H9 (cell line): ENCODE measurements around the gene DSP. TPM values are rescaled to one million over a fixed set of nuclear protein-coding genes. Genes with fewer than 3 reads are reported as not detected.

ENCODE experiments used
- DNase-seq: peaks from one replicate; pipeline ENCODE4 v3.0.0-alpha.2; 2017
- H2AFZ ChIP-seq: one replicate; pipeline ENCODE4 v1.6.1; 2013; ENCODE audit warnings: mild to moderate bottlenecking, low read length, control low read depth, moderate library complexity
- H2AK5ac ChIP-seq: 2 replicates; pipeline ENCODE4 v1.6.1; 2013; ENCODE audit warnings: low read length, control low read depth, mixed read lengths; ENCODE audit not compliant: insufficient read length
- H2BK120ac ChIP-seq: one replicate; pipeline ENCODE4 v1.6.1; 2013; ENCODE audit warnings: low read depth, mild to moderate bottlenecking, low read length, control low read depth, inconsistent platforms; ENCODE audit not compliant: poor library complexity, severe bottlenecking
- H2BK12ac ChIP-seq: 2 replicates; pipeline ENCODE4 v1.6.1; 2013; ENCODE audit warnings: low read length, control low read depth, mixed read lengths, low read depth; ENCODE audit not compliant: insufficient read length
- H2BK15ac ChIP-seq: 2 replicates; pipeline ENCODE4 v1.6.1; 2013; ENCODE audit warnings: low read depth, low read length, control low read depth
- H2BK20ac ChIP-seq: one replicate; pipeline ENCODE4 v1.6.1; 2013; ENCODE audit warnings: low read depth, mild to moderate bottlenecking, low read length, control low read depth, inconsistent platforms; ENCODE audit not compliant: poor library complexity, severe bottlenecking
- H2BK5ac ChIP-seq: 2 replicates; pipeline ENCODE4 v1.6.1; 2013; ENCODE audit warnings: low read length, control low read depth, mixed read lengths; ENCODE audit not compliant: insufficient read length
- H3K14ac ChIP-seq: 2 replicates; pipeline ENCODE4 v1.6.1; 2013; ENCODE audit warnings: low read length, control low read depth; ENCODE audit not compliant: insufficient read depth
- H3K18ac ChIP-seq: 2 replicates; pipeline ENCODE4 v1.6.1; 2013; ENCODE audit warnings: low read depth, mild to moderate bottlenecking, mixed read lengths, low read length, control low read depth; ENCODE audit not compliant: insufficient read length
- H3K23ac ChIP-seq: 2 replicates; pipeline ENCODE4 v1.6.1; 2013; ENCODE audit warnings: low read length, control low read depth, mixed read lengths, low read depth; ENCODE audit not compliant: insufficient read length
- H3K23me2 ChIP-seq: 2 replicates; pipeline ENCODE4 v1.6.1; 2013; ENCODE audit warnings: low read depth, mild to moderate bottlenecking, mixed read lengths, low read length, control low read depth; ENCODE audit not compliant: insufficient read length, poor library complexity, severe bottlenecking
- H3K27ac ChIP-seq: 2 replicates; pipeline ENCODE4 v1.5.1; 2013; ENCODE audit warnings: low read length, control low read depth, mixed read lengths, low read depth; ENCODE audit not compliant: insufficient read length
- H3K27me3 ChIP-seq: 2 replicates; pipeline ENCODE4 v1.6.1; 2013; ENCODE audit warnings: low read length, control low read depth, inconsistent platforms; ENCODE audit not compliant: insufficient read depth
- H3K4ac ChIP-seq: 2 replicates; pipeline ENCODE4 v1.6.1; 2013; ENCODE audit warnings: low read depth, mild to moderate bottlenecking, control low read depth, inconsistent platforms, low read length, moderate library complexity
- H3K4me1 ChIP-seq: 2 replicates; pipeline ENCODE4 v1.6.1; 2013; ENCODE audit warnings: low read length, control low read depth, inconsistent platforms; ENCODE audit not compliant: insufficient read depth
- H3K4me2 ChIP-seq: 2 replicates; pipeline ENCODE4 v1.6.1; 2013; ENCODE audit warnings: low read length, control low read depth, mixed read lengths; ENCODE audit not compliant: insufficient read length, insufficient read depth
- H3K56ac ChIP-seq: 2 replicates; pipeline ENCODE4 v1.6.1; 2013; ENCODE audit warnings: low read depth, mild to moderate bottlenecking, mixed read lengths, low read length, control low read depth; ENCODE audit not compliant: insufficient read length
- H3K79me1 ChIP-seq: 2 replicates; pipeline ENCODE4 v1.6.1; 2013; ENCODE audit warnings: low read depth, mild to moderate bottlenecking, moderate library complexity, low read length, control low read depth, inconsistent platforms; ENCODE audit not compliant: insufficient read depth, poor library complexity, severe bottlenecking
- H3K79me2 ChIP-seq: 2 replicates; pipeline ENCODE4 v1.6.1; 2013; ENCODE audit warnings: low read length, control low read depth, inconsistent platforms; ENCODE audit not compliant: insufficient read depth
- H3K9ac ChIP-seq: 2 replicates; pipeline ENCODE4 v1.6.1; 2013; ENCODE audit warnings: low read length, control low read depth, mixed read lengths; ENCODE audit not compliant: insufficient read length; ENCODE audit errors: extremely low read depth
- H3K9me3 ChIP-seq: one replicate; pipeline ENCODE4 v1.6.1; 2013; ENCODE audit warnings: low read depth, low read length, inconsistent platforms; ENCODE audit not compliant: control insufficient read depth
- H3T11ph ChIP-seq: one replicate; pipeline ENCODE4 v1.6.1; 2013; ENCODE audit warnings: mild to moderate bottlenecking, low read length, control low read depth, inconsistent platforms
- H4K20me1 ChIP-seq: one replicate; pipeline ENCODE4 v1.6.1; 2013; ENCODE audit not compliant: control insufficient read depth, insufficient read length, insufficient read depth
- H4K5ac ChIP-seq: 2 replicates; pipeline ENCODE4 v1.6.1; 2013; ENCODE audit warnings: low read depth, mild to moderate bottlenecking, mixed read lengths, low read length, control low read depth; ENCODE audit not compliant: insufficient read length
- H4K8ac ChIP-seq: replicated peaks from 2 replicates; pipeline ENCODE4 v1.6.1; 2013; ENCODE audit warnings: low read length, control low read depth, mixed read lengths, low read depth; ENCODE audit not compliant: insufficient read length
- H4K91ac ChIP-seq: 2 replicates; pipeline ENCODE4 v1.6.1; 2013; ENCODE audit warnings: low read depth, mild to moderate bottlenecking, moderate library complexity, mixed read lengths, low read length, control low read depth; ENCODE audit not compliant: insufficient read length
- H3K27ac Mint-ChIP-seq, 3 experiments: 2 replicates in 2 of 3; 3 replicates in 1 of 3; pipeline ENCODE4 v1.8.0; 2020 to 2021; ENCODE audit warnings: mixed read lengths in 3 of 3, mild to moderate bottlenecking in 1 of 3, moderate library complexity in 1 of 3
- H3K27me3 Mint-ChIP-seq: 2 replicates; pipeline ENCODE4 v1.8.0; 2021; ENCODE audit warnings: low read depth, mild to moderate bottlenecking, moderate library complexity, mixed read lengths
- H3K36me3 Mint-ChIP-seq, 3 experiments: 2 replicates in 2 of 3; 3 replicates in 1 of 3; pipeline ENCODE4 v1.8.0; 2020 to 2021; ENCODE audit warnings: low read depth in 3 of 3, mixed read lengths in 3 of 3; ENCODE audit not compliant: insufficient read depth in 1 of 3
- H3K4me1 Mint-ChIP-seq, 2 experiments: 2 replicates each; pipeline ENCODE4 v1.8.0; 2020; ENCODE audit warnings: mixed read lengths in 2 of 2
- H3K4me3 Mint-ChIP-seq, 2 experiments: 2 replicates in 1 of 2; 3 replicates in 1 of 2; pipeline ENCODE4 v1.8.0; 2020 to 2021; ENCODE audit warnings: mild to moderate bottlenecking in 2 of 2, mixed read lengths in 2 of 2, moderate library complexity in 1 of 2
- H3K9me3 Mint-ChIP-seq, 2 experiments: 2 replicates in 1 of 2; 3 replicates in 1 of 2; pipeline ENCODE4 v1.8.0; 2020; ENCODE audit warnings: mild to moderate bottlenecking in 2 of 2, mixed read lengths in 2 of 2, moderate library complexity in 1 of 2
- WGBS: extraction: QIAGEN DNeasy Blood & Tissue Kit; methylation state at CpG from one replicate; pipeline ENCODE4 v1.1.7; 2013; ENCODE audit warnings: missing lambda C conversion rate, low lambda C conversion rate, mixed read lengths; ENCODE audit not compliant: insufficient read length; ENCODE audit errors: extremely low coverage; 5-methylcytosine and 5-hydroxymethylcytosine counted together
- total RNA-seq: library from RNA; stranded (reverse); gene quantifications from 2 replicates; pipeline ENCODE4 v1.2.1, GENCODE V29; 2021
- TF ChIP-seq, protein P1 (sequence below): fragments of 200-600 bp; sonication (generic); conservative IDR thresholded peaks from 3 replicates; pipeline ENCODE4 v1.8.0; 2021; ENCODE audit warnings: antibody characterized with exemption, mild to moderate bottlenecking

DSP gene
- total RNA-seq, 1 experiment from 2014 or later: 48.9 TPM

DNA sequence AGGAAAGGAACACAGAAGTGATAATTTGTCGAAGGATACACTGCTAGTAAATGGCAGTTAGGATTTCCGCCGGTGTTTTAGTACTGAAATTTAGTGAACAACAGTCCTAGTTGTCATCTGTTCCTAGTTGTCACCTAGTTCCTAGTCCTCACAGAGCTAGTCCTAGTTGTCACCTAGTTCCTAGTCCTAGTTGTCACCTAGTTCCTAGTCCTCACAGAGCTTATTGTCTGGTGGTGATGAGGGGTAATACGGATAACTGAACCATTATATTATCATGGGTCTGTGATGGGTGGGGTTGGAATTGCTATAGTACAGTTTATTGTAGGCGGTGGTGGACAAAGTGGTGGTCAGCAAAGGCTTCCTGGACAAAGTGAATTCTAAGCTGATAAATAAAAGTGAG lies 50.3 kb downstream of the DSP start:
- no peaks in the 10 kb centered on the region for H3K9me3 ChIP-seq
- TF ChIP-seq, protein P1, sequence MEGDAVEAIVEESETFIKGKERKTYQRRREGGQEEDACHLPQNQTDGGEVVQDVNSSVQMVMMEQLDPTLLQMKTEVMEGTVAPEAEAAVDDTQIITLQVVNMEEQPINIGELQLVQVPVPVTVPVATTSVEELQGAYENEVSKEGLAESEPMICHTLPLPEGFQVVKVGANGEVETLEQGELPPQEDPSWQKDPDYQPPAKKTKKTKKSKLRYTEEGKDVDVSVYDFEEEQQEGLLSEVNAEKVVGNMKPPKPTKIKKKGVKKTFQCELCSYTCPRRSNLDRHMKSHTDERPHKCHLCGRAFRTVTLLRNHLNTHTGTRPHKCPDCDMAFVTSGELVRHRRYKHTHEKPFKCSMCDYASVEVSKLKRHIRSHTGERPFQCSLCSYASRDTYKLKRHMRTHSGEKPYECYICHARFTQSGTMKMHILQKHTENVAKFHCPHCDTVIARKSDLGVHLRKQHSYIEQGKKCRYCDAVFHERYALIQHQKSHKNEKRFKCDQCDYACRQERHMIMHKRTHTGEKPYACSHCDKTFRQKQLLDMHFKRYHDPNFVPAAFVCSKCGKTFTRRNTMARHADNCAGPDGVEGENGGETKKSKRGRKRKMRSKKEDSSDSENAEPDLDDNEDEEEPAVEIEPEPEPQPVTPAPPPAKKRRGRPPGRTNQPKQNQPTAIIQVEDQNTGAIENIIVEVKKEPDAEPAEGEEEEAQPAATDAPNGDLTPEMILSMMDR: no peak
- peaks cover 21 to 24% of the 10 kb centered on the region in 2 experiments for H3K4me1 Mint-ChIP-seq

More for the DNA sequence above, 50.3 kb downstream of the DSP start:
- Histone ChIP-seq H3K4ac (no peak overlapping the region), H3K18ac (no peak overlapping the region), H4K8ac (no peak overlapping the region), H3K27ac (no peak overlapping the region), H3K9ac (no peak overlapping the region), H4K5ac (no peak overlapping the region), H4K20me1 (no peaks in the 10 kb centered on the region), H3K79me2 (peaks cover 15% of the 10 kb centered on the region; the same call in 1 of the 2 replicates), H3K56ac (no peak overlapping the region), H2AK5ac (no peak overlapping the region), H2BK5ac (no peak overlapping the region), H3K23ac (no peak overlapping the region), H2BK15ac (no peak overlapping the region), H3K27me3 (no peaks in the 10 kb centered on the region), H2BK120ac (no peak overlapping the region), H3T11ph (no peak overlapping the region), H4K91ac (no peak overlapping the region), H2BK12ac (no peak overlapping the region), H2BK20ac (no peak overlapping the region), H3K23me2 (peaks cover 4% of the 10 kb centered on the region), H2AFZ (no peak overlapping the region), H3K4me1 (no peaks in the 10 kb centered on the region; the same call in 1 of the 2 replicates), H3K14ac (no peak overlapping the region), H3K79me1 (no peaks in the 10 kb centered on the region), H3K4me2 (peak overlapping the region; percentile 3)
- no peak overlapping the region; a peak in 1 of 7 replicates for H3K27ac Mint-ChIP-seq
- H3K9me3 Mint-ChIP-seq: no peaks in the 10 kb centered on the region
- WGBS: no CpG with 5 or more reads among the region's 5 CpGs
- no peaks in the 10 kb centered on the region for H3K27me3 Mint-ChIP-seq
- H3K36me3 Mint-ChIP-seq: peaks cover 17 to 27% (median 25%) of the 10 kb centered on the region in 3 experiments; a peak in 6 of 7 replicates
- no peak for DNase-seq
- H3K4me3 Mint-ChIP-seq: peak overlapping the region; percentile 94 to 99
